Activated T-helper 17 cell treated with anti-CD3 and anti-CD28 coated beads, Interleukin-2, amount 50 U/mL, for 72 hours (primary cell): ENCODE results near the gene MTG2. TPM values are rescaled to one million over a fixed set of nuclear protein-coding genes. Genes with fewer than 3 reads are reported as not detected.

Source experiments
- ATAC-seq: fragments of 150-1000 bp; cut with Tn5 transposase; replicated peaks from 2 replicates; pipeline ENCODE4 v1.10.0; 2021; ENCODE audit warnings: mild to moderate bottlenecking, moderate library complexity
- H3K27ac Mint-ChIP-seq: one replicate; pipeline ENCODE4 v1.8.0; 2022; ENCODE audit warnings: mixed read lengths
- H3K27me3 Mint-ChIP-seq: one replicate; pipeline ENCODE4 v1.8.0; 2022; ENCODE audit warnings: mixed read lengths
- H3K36me3 Mint-ChIP-seq: one replicate; pipeline ENCODE4 v1.8.0; 2022; ENCODE audit warnings: low read depth, mild to moderate bottlenecking, mixed read lengths
- H3K4me1 Mint-ChIP-seq: one replicate; pipeline ENCODE4 v1.8.0; 2022; ENCODE audit warnings: mixed read lengths
- H3K4me3 Mint-ChIP-seq: one replicate; pipeline ENCODE4 v1.8.0; 2022; ENCODE audit warnings: mild to moderate bottlenecking, mixed read lengths
- H3K9me3 Mint-ChIP-seq: one replicate; pipeline ENCODE4 v1.8.0; 2022; ENCODE audit warnings: mixed read lengths
- total RNA-seq, 2 donors: library from RNA; stranded (reverse); gene quantifications; one replicate each; pipeline ENCODE4 v1.2.3, GENCODE V29; 2022

MTG2 gene
- total RNA-seq, 2 donors from 2014 or later = 19.7 to 40.2 TPM

- Mint-ChIP-seq H3K27me3 (no peaks in the 10 kb centered on the region), H3K9me3 (no peaks in the 10 kb centered on the region), H3K4me3 (no peak overlapping the region), H3K4me1 (peaks cover 4% of the 10 kb centered on the region), H3K36me3 (peaks cover 20% of the 10 kb centered on the region), H3K27ac (no peak overlapping the region)
- no peak for ATAC-seq
Observed at GRCh38 chr20:62176866-62177265, 6.0 kb upstream of the MTG2 start.

- peaks cover 4% of the 10 kb centered on the region for H3K4me1 Mint-ChIP-seq
- peaks cover 20% of the 10 kb centered on the region for H3K36me3 Mint-ChIP-seq
- ATAC-seq = no peak
- no peak overlapping the region for H3K27ac Mint-ChIP-seq
- H3K27me3 Mint-ChIP-seq = no peaks in the 10 kb centered on the region
- no peak overlapping the region for H3K4me3 Mint-ChIP-seq
- H3K9me3 Mint-ChIP-seq = no peaks in the 10 kb centered on the region
Observed at GRCh38 chr20:62177307-62177706, 5.5 kb upstream of the MTG2 start.

GRCh38 chr20:62178316-62179161, 4.3 kb upstream of the MTG2 start:
- no peak overlapping the region for H3K27ac Mint-ChIP-seq
- H3K27me3 Mint-ChIP-seq = no peaks in the 10 kb centered on the region
- H3K36me3 Mint-ChIP-seq = peaks cover 20% of the 10 kb centered on the region
- no peak for ATAC-seq
- peaks cover 4% of the 10 kb centered on the region for H3K4me1 Mint-ChIP-seq
- no peak overlapping the region for H3K4me3 Mint-ChIP-seq
- no peaks in the 10 kb centered on the region for H3K9me3 Mint-ChIP-seq

DNA sequence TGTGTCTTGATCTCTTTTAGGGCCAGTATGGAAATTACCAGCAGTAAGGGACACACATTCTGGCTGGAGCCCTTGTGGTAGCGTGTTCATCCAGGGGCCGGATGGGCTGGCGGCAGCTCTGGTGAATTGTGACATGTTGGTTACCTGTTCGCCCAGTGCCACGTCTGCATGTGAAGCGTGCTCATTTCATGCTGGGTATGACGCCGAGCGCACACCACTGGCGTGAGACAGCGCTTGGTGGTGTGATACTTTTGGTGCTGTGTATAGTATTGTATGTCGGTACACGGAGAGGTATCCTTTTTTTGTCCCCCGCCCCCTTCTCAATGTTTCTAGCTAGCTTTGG, 3.7 kb upstream of the MTG2 start:
- no peak overlapping the region for H3K27ac Mint-ChIP-seq
- H3K4me1 Mint-ChIP-seq = peaks cover 4% of the 10 kb centered on the region
- no peaks in the 10 kb centered on the region for H3K27me3 Mint-ChIP-seq
- ATAC-seq = no peak
- peaks cover 16% of the 10 kb centered on the region for H3K36me3 Mint-ChIP-seq
- no peak overlapping the region for H3K4me3 Mint-ChIP-seq
- no peaks in the 10 kb centered on the region for H3K9me3 Mint-ChIP-seq

DNA sequence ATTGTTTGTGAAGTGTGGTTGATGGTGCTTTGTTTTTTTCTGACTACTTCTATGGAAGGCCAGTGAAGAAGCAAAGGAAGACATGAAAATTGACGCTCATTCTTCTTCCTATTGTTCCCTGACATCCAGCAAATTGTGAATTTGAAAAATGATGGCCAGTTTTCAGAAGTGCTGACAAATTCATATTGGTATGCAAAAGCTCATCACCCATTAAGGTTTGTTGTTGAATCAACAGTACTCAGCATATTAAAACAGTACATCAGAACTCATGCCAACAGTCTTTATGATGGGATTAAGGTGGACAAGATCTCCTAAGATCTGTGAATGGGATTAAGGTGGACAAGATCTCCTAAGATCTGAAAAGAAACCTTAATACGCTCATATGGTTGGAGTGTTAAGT, 1.0 kb upstream of the MTG2 start:
- Mint-ChIP-seq H3K27ac (peak overlapping the region; percentile 91), H3K9me3 (no peaks in the 10 kb centered on the region), H3K36me3 (peaks cover 5% of the 10 kb centered on the region), H3K27me3 (no peaks in the 10 kb centered on the region), H3K4me1 (peaks cover 13% of the 10 kb centered on the region), H3K4me3 (peak overlapping the region; percentile 87)
- ATAC-seq = no peak

DNA sequence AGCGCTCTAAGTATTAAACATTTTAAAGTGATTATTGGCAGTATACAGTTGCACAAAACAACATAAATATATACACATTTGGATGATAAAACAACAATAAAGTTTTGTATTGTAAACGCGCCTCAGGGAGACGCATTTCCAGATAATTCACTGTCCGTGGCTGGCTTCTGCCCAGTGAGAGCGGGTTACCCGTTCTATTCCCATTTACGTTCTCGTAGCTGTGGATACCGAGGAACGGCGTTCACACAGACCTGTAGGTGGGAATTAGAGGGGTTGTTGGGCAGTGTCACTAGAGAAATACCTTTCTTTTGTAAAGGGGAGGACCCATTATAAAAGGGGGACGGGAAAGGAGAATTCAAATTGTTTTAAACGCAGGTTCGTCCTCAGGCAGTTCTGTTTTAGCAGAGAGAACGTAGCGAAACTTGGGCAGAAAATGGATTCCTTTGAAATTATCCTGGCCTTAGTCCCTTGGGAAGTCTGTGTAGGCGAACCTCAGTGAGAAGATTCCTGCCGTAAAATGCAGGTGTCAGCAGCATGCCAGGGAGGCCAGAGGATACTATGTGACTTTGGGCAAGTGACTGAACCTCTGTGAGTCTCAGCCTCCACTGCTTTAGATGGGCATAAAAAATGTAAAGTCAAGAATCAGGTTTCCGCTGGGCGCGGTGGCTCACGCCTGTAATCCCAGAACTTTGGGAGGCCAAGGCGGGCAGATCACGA, 756 bp downstream of the MTG2 start:
- no peaks in the 10 kb centered on the region for H3K9me3 Mint-ChIP-seq
- H3K4me3 Mint-ChIP-seq = peak overlapping the region; percentile 87
- no peaks in the 10 kb centered on the region for H3K27me3 Mint-ChIP-seq
- no peak for ATAC-seq
- H3K27ac Mint-ChIP-seq = peak overlapping the region; percentile 91
- peaks cover 20% of the 10 kb centered on the region for H3K4me1 Mint-ChIP-seq
- peaks cover 14% of the 10 kb centered on the region for H3K36me3 Mint-ChIP-seq

- H3K36me3 Mint-ChIP-seq = peaks cover 32% of the 10 kb centered on the region
- H3K27me3 Mint-ChIP-seq = no peaks in the 10 kb centered on the region
- H3K4me1 Mint-ChIP-seq = peaks cover 24% of the 10 kb centered on the region
- ATAC-seq = no peak
- H3K9me3 Mint-ChIP-seq = no peaks in the 10 kb centered on the region
- no peak overlapping the region for H3K4me3 Mint-ChIP-seq
- no peak overlapping the region for H3K27ac Mint-ChIP-seq
Observed at GRCh38 chr20:62186096-62186426, 3.2 kb downstream of the MTG2 start.

DNA sequence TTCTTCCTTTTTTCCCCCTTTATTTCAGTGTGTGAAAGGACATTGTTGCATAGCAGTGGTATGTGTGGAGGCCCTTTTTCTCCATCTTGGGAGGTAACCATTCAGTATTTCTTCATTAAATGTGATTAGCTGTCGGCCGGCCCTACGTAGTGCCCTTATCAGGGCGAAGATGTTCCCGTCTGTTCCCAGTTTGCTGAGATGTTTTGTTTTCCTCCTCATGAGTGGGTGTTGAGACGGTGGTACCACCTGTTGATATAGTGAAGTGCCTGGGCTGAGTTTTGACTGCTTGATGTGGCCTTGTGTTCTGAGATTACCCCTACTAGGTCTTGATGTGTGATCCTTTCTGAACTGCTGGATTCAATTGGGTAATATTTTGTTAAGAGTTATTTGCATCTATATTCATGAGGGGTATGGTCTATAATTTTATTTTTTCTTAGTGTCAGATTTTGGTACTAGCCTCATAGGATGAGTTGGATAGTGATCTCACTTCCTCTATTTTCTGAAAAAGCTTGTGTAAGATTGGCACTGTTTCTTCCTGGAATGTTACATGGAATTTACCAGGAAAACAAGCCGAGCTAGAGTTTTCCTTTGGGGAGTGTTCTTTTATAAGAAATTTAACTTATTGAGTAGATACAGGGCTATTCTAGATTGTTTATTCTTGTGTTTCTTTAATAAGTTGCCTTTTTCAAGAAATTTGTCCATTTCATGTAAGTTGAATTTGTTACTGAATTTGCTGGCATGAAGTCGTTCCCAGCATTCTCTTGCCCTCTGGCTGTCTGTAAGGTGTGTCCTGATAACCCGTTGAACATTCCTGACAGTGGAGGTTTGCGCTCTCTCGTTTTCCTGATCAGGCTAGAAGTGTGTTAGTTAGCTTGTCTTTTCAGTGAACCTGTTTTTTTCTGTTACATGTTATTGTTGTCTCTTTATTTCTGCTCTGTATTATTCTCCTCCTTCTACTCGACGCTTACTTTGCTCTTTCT, 4.3 kb downstream of the MTG2 start:
- ATAC-seq = no peak
- Mint-ChIP-seq H3K27ac (no peak overlapping the region), H3K27me3 (no peaks in the 10 kb centered on the region)

DNA sequence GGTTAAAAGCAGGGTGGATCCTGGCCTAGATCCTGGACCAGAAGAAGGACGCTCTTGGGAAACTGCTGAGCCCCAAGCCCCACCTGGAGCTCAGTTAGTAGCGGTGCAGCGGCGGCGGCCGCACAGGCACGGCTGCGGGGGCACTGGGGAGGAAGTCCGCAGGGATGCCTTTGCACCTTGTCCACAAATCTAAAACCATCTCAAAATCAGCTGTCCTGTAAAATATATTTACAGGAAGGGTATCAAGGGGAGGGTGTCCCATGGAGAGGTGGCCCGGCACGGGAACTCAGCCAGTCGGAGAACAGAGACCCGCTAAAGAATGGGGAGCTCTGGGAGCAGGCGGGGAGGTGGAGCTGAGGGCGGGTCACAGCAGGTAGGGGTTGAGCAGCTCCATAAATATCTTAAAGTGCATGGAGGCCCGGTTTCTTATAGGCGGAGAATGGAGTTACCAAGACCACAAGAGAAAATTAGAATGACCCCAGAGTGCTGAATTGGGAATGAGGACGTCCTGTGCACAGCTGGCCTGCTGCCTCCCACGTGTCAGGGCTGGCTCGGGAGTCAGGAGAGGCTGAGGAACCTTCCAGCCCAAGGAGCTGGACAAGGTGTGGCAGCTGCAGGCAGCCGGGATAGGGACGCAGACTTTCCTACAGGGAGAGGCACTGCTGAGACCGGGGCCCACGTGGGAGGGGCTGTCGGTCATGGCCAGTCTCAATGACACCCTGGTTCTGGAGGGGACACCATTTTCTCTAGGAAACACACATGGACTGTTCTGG, 8.0 kb downstream of the MTG2 start:
- ATAC-seq = no peak
- Mint-ChIP-seq H3K27ac (no peak overlapping the region), H3K36me3 (peaks cover 50% of the 10 kb centered on the region), H3K9me3 (no peaks in the 10 kb centered on the region), H3K4me3 (no peak overlapping the region), H3K4me1 (peaks cover 18% of the 10 kb centered on the region), H3K27me3 (no peaks in the 10 kb centered on the region)

More for the DNA sequence above, 4.3 kb downstream of the MTG2 start:
- peaks cover 32% of the 10 kb centered on the region for H3K36me3 Mint-ChIP-seq
- H3K4me3 Mint-ChIP-seq = no peak overlapping the region
- H3K4me1 Mint-ChIP-seq = peaks cover 20% of the 10 kb centered on the region
- no peaks in the 10 kb centered on the region for H3K9me3 Mint-ChIP-seq

- H3K4me1 Mint-ChIP-seq = peaks cover 14% of the 10 kb centered on the region
- H3K9me3 Mint-ChIP-seq = no peaks in the 10 kb centered on the region
- no peaks in the 10 kb centered on the region for H3K27me3 Mint-ChIP-seq
- no peak overlapping the region for H3K27ac Mint-ChIP-seq
- H3K4me3 Mint-ChIP-seq = no peak overlapping the region
- no peak for ATAC-seq
- peaks cover 58% of the 10 kb centered on the region for H3K36me3 Mint-ChIP-seq
Observed at GRCh38 chr20:62191781-62192559, 9.1 kb downstream of the MTG2 start.

- Mint-ChIP-seq H3K27me3 (no peaks in the 10 kb centered on the region), H3K27ac (no peak overlapping the region), H3K36me3 (peaks cover 62% of the 10 kb centered on the region), H3K9me3 (no peaks in the 10 kb centered on the region), H3K4me1 (peaks cover 12% of the 10 kb centered on the region), H3K4me3 (no peak overlapping the region)
- no peak for ATAC-seq
Observed at GRCh38 chr20:62192635-62193034, 9.8 kb downstream of the MTG2 start.

DNA sequence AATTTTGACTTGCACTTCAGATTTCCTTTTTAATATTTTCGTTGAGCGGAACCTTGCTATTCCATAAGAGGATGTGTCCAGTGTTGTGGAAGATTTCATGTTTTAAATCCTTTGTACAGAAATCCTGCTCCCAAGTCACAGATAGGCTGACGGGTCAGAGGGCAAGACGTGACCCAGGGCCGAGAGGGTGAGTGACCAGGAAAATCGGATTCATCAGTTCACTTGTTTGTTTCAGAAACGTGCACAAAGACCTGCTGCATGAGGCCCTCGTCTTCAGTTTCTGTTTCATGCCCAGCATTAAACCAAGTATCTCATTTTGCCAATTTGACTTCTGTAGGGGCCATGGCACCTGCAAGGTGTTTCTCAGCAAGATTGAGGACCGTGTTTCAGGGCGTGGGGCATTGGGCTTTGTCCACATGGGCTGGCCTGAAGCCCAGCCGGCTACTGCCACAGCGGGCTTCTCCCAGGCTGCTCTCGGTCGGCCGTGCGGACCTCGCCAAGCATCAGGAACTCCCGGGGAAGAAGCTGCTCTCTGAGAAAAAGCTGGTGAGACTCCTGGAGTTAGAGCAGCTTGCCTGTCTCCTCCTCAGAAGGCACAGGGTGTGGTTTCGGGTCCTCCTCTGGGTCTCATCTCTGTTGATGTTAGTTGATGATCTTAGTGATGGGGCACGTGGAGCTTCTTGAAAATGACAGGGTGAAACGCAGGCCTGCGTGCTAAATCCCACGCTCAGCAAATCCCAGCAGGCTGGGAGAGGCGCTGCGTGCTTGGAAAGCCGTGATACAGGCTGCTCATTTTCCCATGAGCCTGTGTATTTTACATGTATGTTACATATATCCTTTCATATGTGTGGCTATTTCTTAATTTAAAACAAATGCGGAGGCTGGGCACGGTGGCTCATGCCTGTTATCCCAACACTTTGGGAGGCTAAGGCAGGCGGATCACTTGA, 10.5 kb downstream of the MTG2 start:
- H3K4me3 Mint-ChIP-seq = no peak overlapping the region
- peaks cover 63% of the 10 kb centered on the region for H3K36me3 Mint-ChIP-seq
- no peak overlapping the region for H3K27ac Mint-ChIP-seq
- peaks cover 8% of the 10 kb centered on the region for H3K4me1 Mint-ChIP-seq
- no peaks in the 10 kb centered on the region for H3K27me3 Mint-ChIP-seq
- no peaks in the 10 kb centered on the region for H3K9me3 Mint-ChIP-seq
- no peak for ATAC-seq
